Neural cell (in vitro differentiated cells): ENCODE results near the gene RGS9BP. TPM values are rescaled to one million over a fixed set of nuclear protein-coding genes. Genes with fewer than 3 reads are reported as not detected.
"Not testable (repeated sequence)": the region's sequence is repeated elsewhere in the genome, so short reads cannot be mapped to it uniquely, and the experiment has no call there.

Source experiments
- H2AFZ ChIP-seq: fragments of 200-600, 300-800 bp; sonication (generic), shearing (Covaris generic); 2 replicates; pipeline ENCODE4 v1.6.0; 2014; ENCODE audit warnings: low read depth, mild to moderate bottlenecking, antibody characterized with exemption, low read length, moderate library complexity
- H3F3A ChIP-seq: fragments of 200-600 bp; shearing (Covaris generic); 2 replicates; pipeline ENCODE4 v1.6.1; 2016; ENCODE audit warnings: mild to moderate bottlenecking, moderate library complexity, mixed read lengths, antibody characterized with exemption, low read length; ENCODE audit not compliant: insufficient read depth, poor library complexity, severe bottlenecking
- H3K27ac ChIP-seq: fragments of 200-600, 300-800 bp; sonication (generic), shearing (Covaris generic); 2 replicates; pipeline ENCODE4 v1.5.1; 2014; ENCODE audit warnings: mild to moderate bottlenecking, low read length, moderate library complexity
- H3K27me3 ChIP-seq: fragments of 300-800, 200-600 bp; sonication (generic), shearing (Covaris generic); 2 replicates; pipeline ENCODE4 v1.6.0; 2014; ENCODE audit warnings: mild to moderate bottlenecking, low read depth, low read length, moderate library complexity; ENCODE audit not compliant: insufficient read depth
- H3K36me3 ChIP-seq: fragments of 300-800, 200-600 bp; sonication (generic), shearing (Covaris generic); 2 replicates; pipeline ENCODE4 v1.5.1; 2014; ENCODE audit warnings: mild to moderate bottlenecking, antibody characterized with exemption, low read length, moderate library complexity; ENCODE audit not compliant: insufficient read depth
- H3K4me2 ChIP-seq: fragments of 300-800, 200-600 bp; sonication (generic), shearing (Covaris generic); 2 replicates; pipeline ENCODE4 v1.6.0; 2014; ENCODE audit warnings: mild to moderate bottlenecking, low read length
- H3K4me3 ChIP-seq: fragments of 300-800, 200-600 bp; sonication (generic), shearing (Covaris generic); 2 replicates; pipeline ENCODE4 v1.5.1; 2014; ENCODE audit warnings: mild to moderate bottlenecking, low read length, moderate library complexity
- H3K79me2 ChIP-seq: fragments of 200-600 bp; shearing (Covaris generic); replicated peaks from 2 replicates; pipeline ENCODE4 v1.6.0; 2014; ENCODE audit warnings: mild to moderate bottlenecking, low read length, moderate library complexity; ENCODE audit not compliant: insufficient read depth
- H3K9ac ChIP-seq: fragments of 300-800, 200-600 bp; sonication (generic), shearing (Covaris generic); 2 replicates; pipeline ENCODE4 v1.6.1; 2016; ENCODE audit warnings: mild to moderate bottlenecking, low read length, mixed read lengths
- H3K9me2 ChIP-seq: fragments of 200-600 bp; shearing (Covaris generic); 2 replicates; pipeline ENCODE4 v1.6.1; 2016; ENCODE audit warnings: mild to moderate bottlenecking, low read length, mixed read lengths; ENCODE audit not compliant: insufficient read depth
- H3K9me3 ChIP-seq: fragments of 200-600, 300-800 bp; sonication (generic), shearing (Covaris generic); 2 replicates; pipeline ENCODE4 v1.6.1; 2016; ENCODE audit warnings: mild to moderate bottlenecking, mixed run types, low read length, moderate library complexity, mixed read lengths
- H4K20me1 ChIP-seq: fragments of 200-600 bp; shearing (Covaris generic); 2 replicates; pipeline ENCODE4 v1.6.1; 2016; ENCODE audit warnings: mild to moderate bottlenecking, mixed run types; ENCODE audit not compliant: insufficient read depth
- EP300 ChIP-seq: fragments of 450-650 bp; conservative IDR thresholded peaks from 2 replicates; pipeline ENCODE4 v1.6.1; 2014; ENCODE audit warnings: antibody characterized with exemption, mild to moderate bottlenecking, moderate library complexity; ENCODE audit not compliant: poor library complexity, severe bottlenecking
- EZH2 ChIP-seq: fragments of 200-600, 300-800 bp; shearing (Covaris generic), sonication (generic); IDR thresholded peaks from 2 replicates; pipeline ENCODE4 v1.6.1; 2014; ENCODE audit warnings: antibody characterized with exemption, low read length, borderline replicate concordance, mild to moderate bottlenecking; ENCODE audit not compliant: insufficient read depth, poor library complexity, severe bottlenecking
- MXI1 ChIP-seq: fragments of 450-650 bp; conservative IDR thresholded peaks from 2 replicates; pipeline ENCODE4 v1.6.1; 2014; ENCODE audit warnings: antibody characterized with exemption, mild to moderate bottlenecking; ENCODE audit not compliant: poor library complexity, severe bottlenecking
- polyA plus RNA-seq: library from polyadenylated mRNA; depleted of rRNA; stranded (reverse); fragments of >200 nt; gene quantifications from 2 replicates; pipeline ENCODE4 v1.2.3, GENCODE V29; 2014
- TF ChIP-seq, protein P1 (sequence below): IDR thresholded peaks from 2 replicates; pipeline ENCODE4 v1.6.1; 2012; ENCODE audit warnings: borderline replicate concordance
- TF ChIP-seq, protein P2 (sequence below): fragments of 450-650 bp; IDR thresholded peaks from 2 replicates; pipeline ENCODE4 v1.5.1; 2014; ENCODE audit warnings: antibody characterized with exemption, mild to moderate bottlenecking, moderate library complexity; ENCODE audit not compliant: poor library complexity, severe bottlenecking

Gene RGS9BP
- polyA plus RNA-seq, 1 donor from 2014 or later: not detected

DNA sequence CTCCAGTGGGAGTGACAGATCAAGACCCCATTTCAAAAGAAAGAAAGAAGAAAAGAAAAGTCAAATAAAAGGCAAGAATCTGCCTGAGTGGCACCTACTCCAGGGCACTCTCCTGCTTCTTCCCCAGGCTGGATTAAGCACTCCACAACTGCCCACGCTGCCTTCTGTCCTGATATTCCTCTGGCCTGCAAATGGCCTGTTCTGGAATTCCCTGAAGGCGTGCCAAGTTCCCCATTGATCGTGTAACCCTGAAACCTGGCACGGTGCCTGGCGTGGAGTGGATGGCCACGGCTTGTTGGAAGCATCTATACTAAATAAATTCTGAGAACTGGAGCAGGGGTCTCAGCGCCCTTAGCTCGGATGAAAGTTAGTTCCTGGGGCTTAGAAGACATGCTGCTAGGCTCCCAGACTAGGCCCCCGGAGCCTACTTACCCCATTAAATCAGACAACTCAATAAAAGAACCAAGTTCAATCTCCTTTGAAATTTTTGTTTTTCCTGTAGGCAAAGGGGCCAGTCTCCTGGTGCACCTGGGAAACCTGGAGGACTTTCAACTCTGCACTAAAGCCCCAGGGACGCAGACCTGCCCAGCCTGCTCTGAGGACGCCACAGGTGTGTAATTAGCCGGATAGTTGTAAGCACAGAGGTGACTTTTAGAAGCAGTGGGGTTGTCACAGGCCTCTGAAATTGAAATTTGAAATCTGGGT, 22.6 kb upstream of the RGS9BP start:
- no peaks in the 10 kb centered on the region for H3F3A ChIP-seq
- no peak overlapping the region for H3K4me2 ChIP-seq

DNA sequence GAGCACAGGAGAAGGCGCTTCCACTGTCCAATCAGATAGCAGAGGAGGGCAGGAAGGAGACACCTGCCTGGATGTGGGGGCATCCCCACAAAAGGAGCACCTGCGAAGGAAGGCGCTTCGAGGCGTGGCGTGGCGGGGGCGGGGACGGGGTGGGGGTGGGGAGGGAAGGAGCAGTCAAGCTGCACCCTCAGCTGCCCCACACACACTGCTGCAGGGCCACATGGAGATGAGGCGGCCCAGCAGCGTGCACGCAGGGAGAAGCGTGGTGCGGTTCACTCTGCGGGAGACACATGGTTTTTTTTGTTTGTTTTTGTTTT, 22.1 kb upstream of the RGS9BP start:
- no peaks in the 10 kb centered on the region for H3K79me2 ChIP-seq
- no peak overlapping the region for H3K4me2 ChIP-seq
- no peaks in the 10 kb centered on the region for H3K27me3 ChIP-seq
- H3K36me3 ChIP-seq: no peaks in the 10 kb centered on the region
- no peak overlapping the region for H3K27ac ChIP-seq
- H3K9me2 ChIP-seq: no peaks in the 10 kb centered on the region
- H2AFZ ChIP-seq: no peak overlapping the region
- H3F3A ChIP-seq: no peaks in the 10 kb centered on the region
- no peak overlapping the region for H3K9ac ChIP-seq
- no peak overlapping the region for H3K4me3 ChIP-seq
- TF ChIP-seq, protein P1, sequence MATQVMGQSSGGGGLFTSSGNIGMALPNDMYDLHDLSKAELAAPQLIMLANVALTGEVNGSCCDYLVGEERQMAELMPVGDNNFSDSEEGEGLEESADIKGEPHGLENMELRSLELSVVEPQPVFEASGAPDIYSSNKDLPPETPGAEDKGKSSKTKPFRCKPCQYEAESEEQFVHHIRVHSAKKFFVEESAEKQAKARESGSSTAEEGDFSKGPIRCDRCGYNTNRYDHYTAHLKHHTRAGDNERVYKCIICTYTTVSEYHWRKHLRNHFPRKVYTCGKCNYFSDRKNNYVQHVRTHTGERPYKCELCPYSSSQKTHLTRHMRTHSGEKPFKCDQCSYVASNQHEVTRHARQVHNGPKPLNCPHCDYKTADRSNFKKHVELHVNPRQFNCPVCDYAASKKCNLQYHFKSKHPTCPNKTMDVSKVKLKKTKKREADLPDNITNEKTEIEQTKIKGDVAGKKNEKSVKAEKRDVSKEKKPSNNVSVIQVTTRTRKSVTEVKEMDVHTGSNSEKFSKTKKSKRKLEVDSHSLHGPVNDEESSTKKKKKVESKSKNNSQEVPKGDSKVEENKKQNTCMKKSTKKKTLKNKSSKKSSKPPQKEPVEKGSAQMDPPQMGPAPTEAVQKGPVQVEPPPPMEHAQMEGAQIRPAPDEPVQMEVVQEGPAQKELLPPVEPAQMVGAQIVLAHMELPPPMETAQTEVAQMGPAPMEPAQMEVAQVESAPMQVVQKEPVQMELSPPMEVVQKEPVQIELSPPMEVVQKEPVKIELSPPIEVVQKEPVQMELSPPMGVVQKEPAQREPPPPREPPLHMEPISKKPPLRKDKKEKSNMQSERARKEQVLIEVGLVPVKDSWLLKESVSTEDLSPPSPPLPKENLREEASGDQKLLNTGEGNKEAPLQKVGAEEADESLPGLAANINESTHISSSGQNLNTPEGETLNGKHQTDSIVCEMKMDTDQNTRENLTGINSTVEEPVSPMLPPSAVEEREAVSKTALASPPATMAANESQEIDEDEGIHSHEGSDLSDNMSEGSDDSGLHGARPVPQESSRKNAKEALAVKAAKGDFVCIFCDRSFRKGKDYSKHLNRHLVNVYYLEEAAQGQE: no peak
- no peaks in the 10 kb centered on the region for H4K20me1 ChIP-seq
- H3K9me3 ChIP-seq: no peaks in the 10 kb centered on the region

More for the DNA sequence above, 22.6 kb upstream of the RGS9BP start:
- no peak overlapping the region for H3K9ac ChIP-seq
- no peaks in the 10 kb centered on the region for H3K27me3 ChIP-seq
- H3K4me3 ChIP-seq: no peak overlapping the region
- H4K20me1 ChIP-seq: no peaks in the 10 kb centered on the region
- no peaks in the 10 kb centered on the region for H3K9me3 ChIP-seq
- TF ChIP-seq EZH2: no peak
- TF ChIP-seq, protein P2, sequence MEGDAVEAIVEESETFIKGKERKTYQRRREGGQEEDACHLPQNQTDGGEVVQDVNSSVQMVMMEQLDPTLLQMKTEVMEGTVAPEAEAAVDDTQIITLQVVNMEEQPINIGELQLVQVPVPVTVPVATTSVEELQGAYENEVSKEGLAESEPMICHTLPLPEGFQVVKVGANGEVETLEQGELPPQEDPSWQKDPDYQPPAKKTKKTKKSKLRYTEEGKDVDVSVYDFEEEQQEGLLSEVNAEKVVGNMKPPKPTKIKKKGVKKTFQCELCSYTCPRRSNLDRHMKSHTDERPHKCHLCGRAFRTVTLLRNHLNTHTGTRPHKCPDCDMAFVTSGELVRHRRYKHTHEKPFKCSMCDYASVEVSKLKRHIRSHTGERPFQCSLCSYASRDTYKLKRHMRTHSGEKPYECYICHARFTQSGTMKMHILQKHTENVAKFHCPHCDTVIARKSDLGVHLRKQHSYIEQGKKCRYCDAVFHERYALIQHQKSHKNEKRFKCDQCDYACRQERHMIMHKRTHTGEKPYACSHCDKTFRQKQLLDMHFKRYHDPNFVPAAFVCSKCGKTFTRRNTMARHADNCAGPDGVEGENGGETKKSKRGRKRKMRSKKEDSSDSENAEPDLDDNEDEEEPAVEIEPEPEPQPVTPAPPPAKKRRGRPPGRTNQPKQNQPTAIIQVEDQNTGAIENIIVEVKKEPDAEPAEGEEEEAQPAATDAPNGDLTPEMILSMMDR: no peak
- TF ChIP-seq, protein P1: no peak
- no peak for TF ChIP-seq MXI1
- TF ChIP-seq EP300: no peak
- H2AFZ ChIP-seq: no peak overlapping the region
- no peak overlapping the region for H3K27ac ChIP-seq
- no peaks in the 10 kb centered on the region for H3K9me2 ChIP-seq
- no peaks in the 10 kb centered on the region for H3K79me2 ChIP-seq
- no peaks in the 10 kb centered on the region for H3K36me3 ChIP-seq

DNA sequence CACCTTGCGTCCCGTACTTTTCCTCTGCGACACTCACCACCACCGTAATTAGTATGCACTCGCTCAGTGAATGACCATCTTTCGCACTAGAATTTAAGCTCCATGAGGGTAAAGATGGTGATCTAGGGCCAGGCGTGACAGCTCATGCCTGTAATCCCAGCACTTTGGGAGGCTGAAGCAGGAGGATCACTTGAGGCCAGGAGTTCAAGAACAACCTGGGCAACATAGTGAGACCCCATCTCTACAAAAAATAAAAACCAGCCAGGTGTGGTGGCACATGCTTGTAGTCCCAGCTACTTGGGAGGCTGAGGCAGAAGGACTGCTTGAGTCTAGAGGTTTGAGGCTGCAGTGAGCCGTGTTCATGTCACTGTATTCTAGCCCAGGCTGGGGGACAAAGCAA, 19.3 kb upstream of the RGS9BP start:
- H3K36me3 ChIP-seq, H3K9ac ChIP-seq, H3K79me2 ChIP-seq, H3K27me3 ChIP-seq, H2AFZ ChIP-seq, H4K20me1 ChIP-seq, H3K4me2 ChIP-seq, H3K9me3 ChIP-seq, H3F3A ChIP-seq, H3K4me3 ChIP-seq, H3K9me2 ChIP-seq, H3K27ac ChIP-seq: not testable (repeated sequence)
